ENCODE data around the gene TMEM30A. TPM values are rescaled to one million over a fixed set of nuclear protein-coding genes. Genes with fewer than 3 reads are reported as not detected.

The TMEM30A gene
- total RNA-seq, 1 experiment from 2014 or later: 33.6 TPM

- peak; percentile 62 for DNase-seq (ENCODE audit: low spot score)
Measured at GRCh38 chr6:75266716-75267291, 17.8 kb downstream of the TMEM30A start.

- DNase-seq (ENCODE audit: low spot score): no peak
Measured at GRCh38 chr6:75263401-75263750, 21.2 kb downstream of the TMEM30A start.

GRCh38 chr6:75262716-75263400 lies 21.7 kb downstream of the TMEM30A start:
- DNase-seq (ENCODE audit: low spot score): no peak

DNA sequence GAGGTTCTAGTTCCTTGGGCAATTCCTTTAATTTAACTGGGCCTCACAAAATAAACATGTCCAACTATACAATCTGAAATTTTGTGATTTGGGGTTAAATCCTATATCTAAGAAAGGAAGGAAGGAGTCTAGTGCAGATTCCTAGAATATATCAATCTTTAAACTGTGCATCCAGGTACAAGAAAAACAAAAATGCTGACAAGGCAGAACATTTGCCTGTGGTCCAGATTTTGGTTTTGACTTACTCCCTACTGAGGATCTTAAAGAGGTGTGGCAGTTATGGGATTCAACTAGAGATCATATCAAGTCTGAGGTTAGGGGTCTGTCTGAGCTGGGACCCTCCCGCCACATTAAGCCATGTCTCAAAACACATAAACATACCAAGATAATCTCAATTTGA lies 23.3 kb downstream of the TMEM30A start:
- no peak for DNase-seq (ENCODE audit: low spot score)

GRCh38 chr6:75257343-75258087 lies 27.1 kb downstream of the TMEM30A start:
- no peak for DNase-seq (ENCODE audit: low spot score)

GRCh38 chr6:75250552-75250951 lies 34.0 kb downstream of the TMEM30A start:
- no peak for DNase-seq (ENCODE audit: low spot score)

DNA sequence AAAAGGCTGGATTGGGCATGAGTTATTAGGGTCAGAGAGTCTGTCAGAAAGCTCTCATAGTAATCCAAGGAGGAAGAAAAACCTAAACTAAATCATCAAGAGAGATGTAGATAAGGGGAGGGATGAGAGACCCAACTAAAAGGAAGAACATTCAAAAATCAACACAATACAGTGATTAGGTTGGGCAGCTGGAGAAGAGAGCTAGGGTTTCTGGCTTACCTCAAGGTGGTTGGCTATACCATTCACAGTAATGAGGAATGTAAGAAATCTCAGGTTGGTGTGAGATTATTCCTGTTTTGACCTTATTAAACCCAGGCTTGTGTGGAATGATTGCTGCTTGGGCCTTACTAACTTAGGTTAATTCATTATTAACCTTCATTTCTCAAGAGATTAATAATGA lies 34.8 kb downstream of the TMEM30A start:
- no peak for DNase-seq (ENCODE audit: low spot score)

GRCh38 chr6:75246386-75246785 lies 38.2 kb downstream of the TMEM30A start:
- DNase-seq (ENCODE audit: low spot score): no peak

DNA sequence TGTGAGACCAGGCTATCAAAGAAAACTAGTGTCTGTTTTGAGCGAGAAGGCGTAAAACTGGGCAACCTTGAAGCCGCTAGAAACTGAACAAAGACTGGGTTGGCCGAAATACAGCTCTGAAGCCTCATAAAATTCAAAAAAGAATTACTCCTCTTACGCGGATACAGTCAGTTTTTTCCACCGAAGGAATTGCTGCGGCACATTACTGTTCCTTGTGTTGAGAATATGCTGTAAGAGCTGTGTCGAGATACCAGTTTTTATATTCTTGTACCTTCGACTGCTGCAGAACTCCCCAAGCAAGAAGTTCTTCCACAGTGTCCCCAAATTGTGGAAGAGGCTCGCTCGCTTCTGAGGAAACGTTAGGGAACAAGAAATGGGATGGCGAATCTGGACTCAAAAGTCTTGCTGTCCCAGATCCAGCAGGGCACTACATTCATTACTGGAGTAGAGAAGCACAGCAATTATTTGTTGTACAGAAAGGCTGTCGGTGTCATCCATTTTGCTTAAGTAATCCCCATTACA lies 40.5 kb downstream of the TMEM30A start:
- no peak for DNase-seq (ENCODE audit: low spot score)

- DNase-seq (ENCODE audit: low spot score): peak; percentile 95
Measured at GRCh38 chr6:75243333-75244062, 41.1 kb downstream of the TMEM30A start, which contains the start of gene COX7A2. Gene COX7A2 (minus strand): TSS chr6:75243801. CDS start chr6:75243734, 67 bp downstream.

DNA sequence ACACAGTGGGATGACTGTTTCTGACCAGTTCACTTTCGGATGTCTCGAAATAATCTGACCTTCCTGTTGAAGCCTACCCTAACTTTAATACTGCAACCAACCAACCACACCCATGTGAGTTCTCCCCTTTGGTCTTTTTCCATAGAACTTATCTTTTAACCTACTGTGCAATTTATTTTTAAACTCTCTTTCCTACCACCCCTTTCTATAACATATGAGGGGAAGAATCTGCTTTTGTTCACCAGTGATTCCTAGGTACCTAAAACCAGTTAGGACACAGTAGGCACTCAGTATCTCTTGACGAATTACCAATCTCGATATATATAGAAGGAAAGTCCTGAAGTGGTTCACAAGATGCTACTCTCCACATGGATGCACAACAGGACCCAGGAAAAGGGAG lies 48.0 kb downstream of the TMEM30A start:
- DNase-seq (ENCODE audit: low spot score): no peak

DNA sequence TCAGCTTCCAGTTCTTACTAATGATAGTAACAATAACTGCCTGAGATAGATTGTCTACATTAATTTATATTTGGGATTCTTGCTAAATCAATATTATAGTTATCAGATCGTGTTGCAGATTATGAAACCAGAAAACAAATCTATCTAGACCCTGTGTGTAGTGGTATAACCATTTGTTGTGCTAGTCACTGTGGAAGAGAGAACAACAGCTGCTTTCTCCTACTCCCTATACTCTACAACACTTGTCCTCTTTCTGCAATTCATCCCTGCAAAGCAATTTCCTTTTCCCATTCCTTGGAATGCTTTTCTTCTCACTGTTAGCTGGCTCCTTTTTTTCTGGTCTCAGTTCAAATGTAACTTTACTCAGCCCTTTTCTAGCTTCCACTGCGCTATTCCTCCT lies 49.3 kb downstream of the TMEM30A start:
- DNase-seq (ENCODE audit: low spot score): no peak

GRCh38 chr6:75234126-75234865 lies 50.3 kb downstream of the TMEM30A start:
- no peak for DNase-seq (ENCODE audit: low spot score)

- no peak for DNase-seq (ENCODE audit: low spot score)
Measured at GRCh38 chr6:75233092-75233615, 51.4 kb downstream of the TMEM30A start.

DNA sequence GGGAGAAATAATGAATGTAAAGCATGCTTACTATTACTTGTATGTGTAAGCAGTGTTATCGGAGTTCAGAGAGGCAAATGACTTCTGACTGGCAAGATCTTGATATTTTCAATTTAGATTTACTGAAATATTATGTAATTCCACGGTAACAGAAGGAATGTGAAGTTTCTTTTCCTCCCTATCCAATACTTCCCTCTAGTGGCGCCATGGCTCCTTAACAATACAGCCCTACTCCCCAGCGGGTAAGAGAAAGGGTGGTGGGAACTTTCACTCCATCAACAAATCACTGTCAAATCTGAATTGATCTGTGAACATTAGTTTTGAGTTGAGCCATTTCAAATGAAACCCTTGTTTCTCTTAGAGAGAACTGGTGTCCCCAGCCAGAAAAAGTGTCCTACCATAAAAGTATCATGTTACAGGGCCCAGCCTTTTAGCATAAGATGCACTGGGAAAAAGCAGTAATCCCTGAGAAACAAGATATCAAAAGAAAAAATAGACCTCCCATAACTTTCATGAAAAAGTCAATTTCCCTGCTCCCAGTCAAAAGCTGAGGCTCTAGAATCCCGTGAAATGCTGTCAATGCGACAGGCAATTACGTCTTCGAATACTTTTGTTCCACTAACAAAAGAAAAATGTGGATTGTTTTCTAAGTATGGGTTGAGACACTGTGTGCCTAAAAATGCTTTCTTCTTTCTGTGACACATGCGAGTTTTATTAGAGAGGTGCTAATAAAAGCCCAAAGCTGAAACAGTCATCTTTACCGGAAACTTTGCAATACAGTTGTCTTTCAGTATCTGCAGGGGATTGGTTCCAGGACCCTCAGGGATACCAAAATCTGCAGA lies 53.9 kb downstream of the TMEM30A start:
- peak; percentile 71 for DNase-seq (ENCODE audit: low spot score)

- no peak for DNase-seq (ENCODE audit: low spot score)
Measured at GRCh38 chr6:75224303-75224926, 60.2 kb downstream of the TMEM30A start.

- DNase-seq (ENCODE audit: low spot score): no peak
Measured at GRCh38 chr6:75223428-75223827, 61.2 kb downstream of the TMEM30A start.

- DNase-seq (ENCODE audit: low spot score): no peak
Measured at GRCh38 chr6:75222261-75222660, 62.3 kb downstream of the TMEM30A start.

- DNase-seq (ENCODE audit: low spot score): no peak
Measured at GRCh38 chr6:75221116-75221515, 63.5 kb downstream of the TMEM30A start.

DNA sequence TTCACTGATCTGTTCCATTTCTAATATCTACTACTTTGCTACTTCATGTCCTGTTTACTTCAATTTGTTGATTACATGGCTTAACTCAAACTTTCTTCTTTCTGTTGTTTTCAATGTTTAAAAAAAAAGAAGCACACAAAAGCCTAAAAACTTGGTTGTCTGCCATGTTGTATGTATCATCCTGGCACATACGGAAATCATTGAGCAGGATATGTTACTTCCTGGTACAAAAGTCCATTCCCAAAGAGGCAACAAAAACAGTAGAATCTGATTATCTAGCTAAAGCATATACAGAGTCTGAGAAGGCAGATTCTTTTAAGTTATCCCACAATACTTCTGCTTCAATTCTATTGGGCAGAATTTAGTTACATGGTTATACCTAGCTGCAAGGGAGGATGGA lies 64.2 kb downstream of the TMEM30A start:
- DNase-seq (ENCODE audit: low spot score): peak; percentile 2

All from HT-29 (cell line).